B cell (primary cell): ENCODE data around the gene TPST1.

ENCODE experiments used
- CTCF ChIP-seq: fragments of 200-600 bp; IDR thresholded peaks from one replicate; pipeline ENCODE4 v1.8.0; 2022; ENCODE audit warnings: antibody characterized with exemption, mild to moderate bottlenecking
- EZH2 ChIP-seq: IDR thresholded peaks from 2 replicates; pipeline ENCODE4 v1.6.1; 2012; ENCODE audit warnings: borderline replicate concordance, low read depth, mild to moderate bottlenecking, moderate library complexity, low read length; ENCODE audit not compliant: insufficient read depth, poor library complexity, severe bottlenecking

- TF ChIP-seq CTCF: no peak
- TF ChIP-seq EZH2: no peak
Observed at GRCh38 chr7:66380272-66380888, 175.2 kb downstream of the TPST1 start.
